GM21576 (cell line): ENCODE measurements around the gene SVBP.
A peak's percentile ranks its signal among the peaks of the same experiment; 100 is the strongest.
"Not testable (repeated sequence)": the region's sequence is repeated elsewhere in the genome, so short reads cannot be mapped to it uniquely, and the experiment has no call there.

Experiments used
- ATAC-seq: cut with Tn5 transposase; IDR thresholded peaks from one replicate; pipeline ENCODE4 v1.9.1; 2021; ENCODE audit warnings: mild to moderate bottlenecking, moderate library complexity; ENCODE audit not compliant: unreplicated experiment

Gene SVBP, protein sequence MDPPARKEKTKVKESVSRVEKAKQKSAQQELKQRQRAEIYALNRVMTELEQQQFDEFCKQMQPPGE

DNA sequence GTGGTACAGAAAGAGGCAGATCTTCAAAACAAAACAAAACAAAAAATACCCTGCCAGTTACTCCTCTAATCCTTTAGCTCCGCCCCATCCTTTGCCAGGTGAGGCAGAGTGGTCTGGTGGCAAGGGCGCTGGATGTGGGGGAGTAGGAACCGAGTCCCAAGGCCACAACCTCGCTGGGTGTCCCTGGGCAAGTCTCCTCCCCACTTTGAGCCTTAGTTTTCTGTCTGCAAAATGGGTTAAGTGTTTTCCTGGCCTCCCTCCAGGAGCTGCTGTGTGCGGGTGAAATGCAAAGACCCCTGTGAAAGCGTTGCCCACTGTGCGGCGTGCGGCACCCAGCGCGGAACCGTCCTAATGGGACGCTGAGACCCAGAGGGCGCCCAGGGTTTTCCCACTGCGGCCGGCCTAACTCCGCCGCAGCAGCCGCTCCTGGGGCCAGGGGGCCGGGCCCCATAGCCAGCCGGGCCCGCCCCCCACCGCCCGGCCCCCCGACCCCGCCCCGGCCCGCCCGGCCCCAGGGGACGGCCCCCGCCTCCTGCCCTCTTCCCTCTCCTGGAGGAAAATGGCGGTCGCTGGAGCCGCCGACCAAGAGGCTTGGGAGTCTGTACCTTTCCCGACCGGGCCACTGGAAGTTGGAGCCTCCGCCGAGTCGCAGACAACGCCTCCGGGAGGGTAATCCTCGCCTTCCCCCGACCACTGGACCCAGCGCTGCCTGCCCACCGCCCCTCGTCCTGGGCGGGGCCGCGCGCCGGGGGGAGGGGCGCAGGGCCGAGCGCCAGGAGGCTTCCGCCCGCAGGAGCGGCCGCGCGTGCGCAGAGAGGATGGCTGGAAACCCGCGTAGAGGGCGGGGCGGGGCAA lies at the start of gene SVBP, which contains the start of gene ERMAP:
Gene SVBP, minus strand, starts transcription at position 813 of the 855 bp plus-strand sequence. CDS start 853 bp downstream, outside the sequence.
Gene ERMAP, plus strand, starts transcription at position 538 of the 855 bp plus-strand sequence. CDS start 13,327 bp downstream, outside the sequence.
- ATAC-seq: peak; percentile 75

DNA sequence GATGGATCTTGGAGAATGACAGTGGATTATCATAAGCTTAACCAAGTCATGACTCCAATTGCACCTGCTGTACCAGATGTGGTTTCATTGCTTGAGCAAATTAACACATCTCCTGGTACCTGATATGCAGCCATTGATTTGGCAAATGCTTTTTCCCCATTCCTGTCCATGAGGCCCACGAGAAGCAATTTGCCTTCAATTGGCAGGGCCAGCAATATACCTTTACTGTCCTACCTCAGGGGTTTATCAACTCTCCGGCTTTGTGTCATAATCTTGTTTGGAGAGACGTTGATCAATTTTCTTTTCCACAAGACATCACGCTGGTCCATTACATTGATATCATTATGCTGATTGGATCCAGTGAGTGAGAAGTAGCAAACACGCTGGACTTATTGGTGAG lies 49.4 kb upstream of the SVBP start:
- ATAC-seq: no peak

DNA sequence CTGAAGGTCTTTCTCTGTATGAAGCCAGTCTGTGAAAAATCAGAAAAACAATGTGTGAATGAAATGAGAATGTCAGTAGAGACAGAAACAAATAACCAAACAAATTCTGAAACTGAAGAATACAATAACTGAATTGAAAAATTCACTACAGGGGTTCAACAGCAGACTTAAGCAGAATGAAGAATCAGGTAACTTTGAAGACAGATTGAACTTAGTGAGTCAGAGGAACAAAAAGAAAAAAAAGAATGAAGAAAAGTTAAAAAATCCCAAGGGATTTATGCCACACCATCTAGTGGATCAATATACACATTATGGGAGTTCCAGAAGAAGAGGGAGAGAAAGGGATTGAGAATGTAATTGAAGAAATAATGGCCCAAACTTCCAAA lies 43.8 kb upstream of the SVBP start:
- ATAC-seq: no peak

- no peak for ATAC-seq
Measured at GRCh38 chr1:42860339-42861013, 43.3 kb upstream of the SVBP start.

DNA sequence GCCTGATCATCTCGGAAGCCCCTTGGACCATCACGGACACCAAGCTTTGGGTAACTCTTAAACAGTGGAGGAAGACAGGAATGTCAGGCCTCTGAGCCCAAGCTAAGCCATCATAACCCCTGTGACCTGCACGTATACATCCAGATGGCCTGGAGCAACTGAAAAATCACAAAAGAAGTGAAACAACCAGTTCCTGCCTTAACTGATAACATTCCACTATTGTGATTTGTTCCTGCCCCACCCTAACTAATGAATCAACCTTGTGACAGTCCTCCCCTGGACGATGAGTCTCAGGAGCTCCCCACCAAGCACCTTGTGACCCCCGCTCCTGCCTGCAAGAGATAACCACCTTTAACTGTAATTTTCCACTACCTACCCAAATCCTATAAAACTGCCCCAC lies 42.2 kb upstream of the SVBP start:
- not testable (repeated sequence) for ATAC-seq

GRCh38 chr1:42856554-42856953 lies 39.4 kb upstream of the SVBP start:
- not testable (repeated sequence) for ATAC-seq

DNA sequence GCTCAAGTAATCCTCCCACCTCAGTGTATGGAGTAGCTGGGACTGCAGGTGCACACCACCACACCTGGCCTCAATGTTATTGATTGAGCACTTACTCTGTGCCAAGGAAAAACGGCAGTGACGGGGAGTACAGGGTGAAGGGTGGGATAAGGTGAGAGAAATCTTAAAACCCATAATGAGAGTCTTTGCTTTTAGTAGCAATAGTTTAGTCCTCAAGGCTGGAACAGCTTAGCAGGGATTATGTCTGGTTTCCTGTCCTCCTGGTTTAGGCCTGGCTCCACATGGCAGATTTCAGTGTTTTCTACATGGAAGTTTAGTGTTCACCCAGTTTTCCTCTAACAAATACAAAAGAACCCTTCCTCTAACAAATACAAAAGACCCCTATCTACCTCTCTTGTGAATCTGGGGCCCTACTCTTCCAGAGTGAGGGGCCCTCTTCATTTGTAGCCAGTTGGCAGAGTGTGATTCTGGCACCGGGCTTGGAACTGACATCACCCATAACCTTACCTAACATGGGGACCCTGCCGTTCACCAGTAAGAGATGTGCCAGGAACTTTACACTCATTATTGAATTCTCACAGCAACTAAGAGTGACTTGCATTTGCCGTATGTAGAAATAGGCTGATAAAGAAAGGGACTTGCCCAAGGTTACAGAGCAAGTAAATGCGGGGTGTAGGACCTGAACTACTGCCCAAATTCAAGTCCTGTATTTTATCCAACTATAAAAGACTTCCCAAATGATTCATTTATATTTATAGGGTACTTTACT lies 36.1 kb upstream of the SVBP start:
- ATAC-seq: no peak

DNA sequence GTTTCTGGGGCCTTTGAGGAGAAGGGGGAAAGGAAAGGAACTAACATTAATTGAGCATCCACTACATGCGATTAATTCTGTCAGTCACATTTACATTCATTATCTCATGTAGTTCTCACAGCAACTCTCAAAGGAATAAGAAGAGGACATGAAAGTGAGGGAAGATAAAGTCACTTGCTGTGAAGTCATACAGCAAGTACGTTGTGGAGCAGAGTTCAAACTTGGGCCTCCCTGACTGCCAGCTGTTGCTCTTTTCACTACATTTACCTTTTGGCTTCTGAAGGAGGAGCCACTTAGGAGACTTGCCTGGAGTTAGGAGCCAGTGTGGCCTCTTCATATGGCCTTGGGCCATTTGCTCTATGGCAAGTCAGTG lies 35.4 kb upstream of the SVBP start:
- ATAC-seq: no peak

GRCh38 chr1:42851960-42852607 lies 34.9 kb upstream of the SVBP start:
- ATAC-seq: no peak

- ATAC-seq: no peak
Measured at GRCh38 chr1:42851420-42851819, 34.2 kb upstream of the SVBP start.

GRCh38 chr1:42849944-42850343 lies 32.7 kb upstream of the SVBP start:
- no peak for ATAC-seq

DNA sequence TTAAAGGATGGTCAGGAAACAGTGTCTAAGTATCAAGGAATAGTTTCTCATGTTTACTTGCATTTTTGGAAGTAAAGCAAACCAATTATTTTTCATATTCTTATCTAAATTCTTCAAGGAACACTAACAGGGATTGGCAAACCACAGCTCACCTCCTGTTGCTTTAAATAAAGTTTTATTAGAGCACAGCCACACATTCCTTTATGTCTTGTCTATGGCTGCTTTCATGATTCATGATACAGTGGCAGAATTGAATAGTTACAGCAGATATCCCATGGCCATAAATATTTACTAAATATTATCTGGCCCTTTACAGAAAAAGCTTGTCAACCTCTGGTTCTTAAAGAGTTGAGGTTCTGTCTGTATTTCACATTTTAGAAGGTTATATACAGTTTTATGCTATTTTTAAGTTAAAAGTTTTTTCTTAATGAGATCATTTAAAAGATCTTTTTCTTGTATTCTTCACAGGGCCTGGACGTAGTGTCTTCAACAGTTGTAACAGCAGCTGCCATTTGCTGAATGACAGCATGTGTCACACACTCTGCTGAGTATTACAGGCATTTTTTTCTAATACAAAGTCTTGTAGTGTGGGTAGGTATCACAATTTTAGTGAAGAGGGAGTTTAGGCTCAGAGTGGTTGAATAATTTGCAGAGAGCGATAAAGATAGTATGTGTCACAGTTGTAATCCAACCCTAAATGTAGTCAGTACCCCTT lies 31.8 kb upstream of the SVBP start:
- no peak for ATAC-seq

GRCh38 chr1:42847721-42848460 lies 30.7 kb upstream of the SVBP start:
- no peak for ATAC-seq

DNA sequence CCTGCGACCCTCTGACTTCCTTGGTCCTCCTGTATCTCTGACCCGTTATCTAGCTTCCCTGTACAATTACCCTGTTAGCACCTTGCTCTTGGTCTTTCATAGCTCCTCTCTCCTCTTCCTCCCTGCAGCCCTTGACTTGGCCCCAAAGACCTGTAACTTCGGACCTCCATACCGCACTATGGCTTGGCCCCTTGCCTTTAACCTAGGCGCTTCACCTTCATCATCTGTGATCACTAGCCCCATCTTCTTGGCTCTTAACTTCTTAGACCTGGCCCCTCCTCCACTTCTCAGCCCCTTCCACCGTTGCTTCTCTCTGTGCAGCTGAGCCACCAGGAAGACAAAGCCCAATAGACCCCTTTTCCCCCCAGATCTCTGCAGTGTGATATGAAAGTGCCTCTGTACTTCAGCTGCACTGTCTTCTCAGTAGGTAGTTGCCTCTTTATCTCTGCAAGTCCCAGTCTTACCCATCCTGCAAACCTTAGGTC lies 30.0 kb upstream of the SVBP start:
- ATAC-seq: no peak

DNA sequence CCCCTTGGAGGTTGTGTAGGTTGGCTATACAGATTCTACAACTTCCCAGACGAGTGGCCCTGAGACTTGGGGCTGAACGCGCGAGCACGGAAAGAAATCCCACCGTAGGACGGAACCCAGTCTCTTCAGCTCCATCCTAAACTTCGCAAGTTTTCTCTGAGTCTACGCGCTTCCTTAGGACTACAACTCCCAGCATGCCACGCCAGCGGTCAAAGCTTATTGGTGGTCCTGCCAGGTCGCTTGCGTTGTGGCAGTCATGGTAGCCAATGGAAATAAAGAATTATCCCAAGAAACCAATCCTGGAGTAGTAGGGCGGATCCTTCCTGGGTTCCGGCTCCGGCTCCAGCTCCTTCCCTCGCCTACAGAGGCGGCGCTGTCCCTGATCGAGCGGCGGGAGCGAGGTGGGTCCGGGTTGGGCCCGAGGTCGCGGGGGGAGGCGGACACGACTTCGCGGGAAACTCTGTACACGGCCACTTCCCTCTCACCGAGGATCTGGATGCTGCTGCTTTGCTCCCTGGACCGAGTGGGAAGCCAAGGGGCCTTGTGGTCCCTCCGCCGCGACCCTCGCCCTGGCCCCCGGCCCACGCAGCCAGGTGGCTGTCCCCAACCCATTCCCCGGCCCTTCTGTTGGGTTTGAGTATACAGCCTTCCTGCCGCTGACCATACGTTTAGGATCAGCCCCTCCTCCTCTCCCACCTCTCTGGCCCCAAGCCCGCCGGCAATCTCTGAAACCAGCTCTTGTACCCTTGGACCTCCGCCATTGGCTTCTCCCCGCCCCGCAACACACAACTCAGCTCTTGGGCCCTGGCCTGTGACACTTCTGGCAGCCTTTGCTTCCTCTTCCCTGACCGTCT lies 29.3 kb upstream of the SVBP start, which contains the start of gene ZNF691:
Gene ZNF691, plus strand, starts transcription at position 357 of the 854 bp plus-strand sequence. CDS start 3,046 bp downstream, outside the sequence.
- peak; percentile 92 for ATAC-seq

DNA sequence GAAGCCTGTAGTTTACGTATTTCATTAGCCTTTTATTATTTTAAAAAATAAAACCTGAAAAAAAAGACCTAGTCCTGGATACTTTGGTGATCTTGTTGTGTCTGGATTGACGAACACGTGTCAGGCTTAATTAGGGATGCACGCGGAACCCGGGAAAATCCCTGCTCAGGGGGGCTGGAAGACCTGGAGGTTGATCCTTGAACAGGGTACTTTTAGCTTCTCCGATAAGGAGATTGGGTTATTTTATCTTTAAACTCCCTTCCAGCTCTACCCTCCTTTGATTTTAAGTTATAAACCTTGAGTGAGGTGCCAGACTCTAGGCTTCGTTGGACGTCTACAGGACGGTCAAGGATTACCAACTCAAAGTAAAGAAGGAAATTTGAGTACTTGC lies 28.7 kb upstream of the SVBP start:
- ATAC-seq: peak; percentile 5

DNA sequence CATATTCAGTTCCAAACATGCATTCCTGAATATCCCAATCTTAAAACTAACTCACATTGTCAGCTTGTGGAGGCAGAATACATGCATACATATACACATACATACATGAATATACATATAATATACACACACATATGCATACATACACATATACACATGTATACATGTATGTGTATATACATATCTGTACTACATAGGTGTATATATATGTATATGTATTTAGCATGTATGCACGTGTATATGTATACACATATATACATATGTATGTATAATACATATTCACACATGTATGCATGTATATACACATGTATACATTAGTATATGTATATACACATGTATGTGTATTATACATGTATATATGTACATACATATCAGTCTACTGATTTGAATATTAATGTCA lies 28.0 kb upstream of the SVBP start:
- no peak for ATAC-seq

GRCh38 chr1:42844592-42845140 lies 27.5 kb upstream of the SVBP start:
- ATAC-seq: no peak
